IMR-90 (cell line): ENCODE measurements around the gene CCDC12. TPM values are rescaled to one million over a fixed set of nuclear protein-coding genes. Genes with fewer than 3 reads are reported as not detected.

Experiments used
- ATAC-seq: fragments of 200-7000 bp; cut with Tn5 transposase; 2 replicates; pipeline ENCODE4 v1.9.1; 2020; ENCODE audit warnings: low read depth, mild to moderate bottlenecking, moderate library complexity
- BruUV-seq: library from RNA; stranded (reverse); fragments of 400-500 nt; replicated peaks from 2 replicates; lab custom pipeline; 2021; lab: Mats Ljungman, UMichigan
- CTCF ChIA-PET: fragments of 300-600 bp; formaldehyde crosslinking; extraction: SDS; loops from one replicate; lab custom pipeline; 2021; ENCODE audit warnings: antibody characterized with exemption; lab: Yijun Ruan, JAX
- POLR2A ChIA-PET: fragments of 300-600 bp; sonication (Branson Sonifier 250); formaldehyde crosslinking; loops from one replicate; lab custom pipeline; 2022; ENCODE audit warnings: antibody characterized with exemption; ENCODE audit not compliant: unreplicated experiment; lab: Charles Lee
- DNase-seq: peaks from one replicate; pipeline ENCODE4 v3.0.0; 2013
- H2AFZ ChIP-seq: replicated peaks from 2 replicates; pipeline ENCODE3; 2013; ENCODE audit warnings: low read length, mild to moderate bottlenecking; ENCODE audit not compliant: poor library complexity
- H2AK5ac ChIP-seq: 2 replicates; pipeline ENCODE4 v1.6.1; 2013; ENCODE audit warnings: low read depth, low read length, inconsistent platforms
- H2AK9ac ChIP-seq: replicated peaks from 2 replicates; pipeline ENCODE3; 2013; ENCODE audit warnings: mild to moderate bottlenecking, low read depth, low read length, moderate library complexity; ENCODE audit not compliant: poor library complexity
- H2BK120ac ChIP-seq: 2 replicates; pipeline ENCODE4 v1.6.1; 2013; ENCODE audit warnings: low read depth, low read length, inconsistent platforms
- H2BK15ac ChIP-seq: 3 replicates; pipeline ENCODE4 v1.6.1; 2013; ENCODE audit warnings: low read depth, low read length, inconsistent platforms
- H2BK20ac ChIP-seq: 2 replicates; pipeline ENCODE4 v1.6.1; 2013; ENCODE audit warnings: low read depth, mild to moderate bottlenecking, inconsistent platforms, low read length, moderate library complexity
- H2BK5ac ChIP-seq: 2 replicates; pipeline ENCODE4 v1.6.1; 2013; ENCODE audit warnings: mild to moderate bottlenecking, low read depth, low read length, inconsistent platforms; ENCODE audit not compliant: poor library complexity, severe bottlenecking
- H3K14ac ChIP-seq: replicated peaks from 2 replicates; pipeline ENCODE4 v1.6.1; 2013; ENCODE audit warnings: low read depth, low read length, inconsistent platforms
- H3K18ac ChIP-seq: 2 replicates; pipeline ENCODE4 v1.6.1; 2013; ENCODE audit warnings: low read depth, low read length, control low read depth
- H3K23ac ChIP-seq: 2 replicates; pipeline ENCODE4 v1.6.1; 2013; ENCODE audit warnings: low read depth, low read length, inconsistent platforms
- H3K27ac ChIP-seq: 2 replicates; pipeline ENCODE4 v1.5.1; 2013; ENCODE audit warnings: mild to moderate bottlenecking, control low read depth, low read length; ENCODE audit not compliant: insufficient read depth
- H3K27me3 ChIP-seq: 2 replicates; pipeline ENCODE4 v1.6.1; 2013; ENCODE audit warnings: low read length; ENCODE audit not compliant: control insufficient read depth, insufficient read depth
- H3K36me3 ChIP-seq: 2 replicates; pipeline ENCODE4 v1.6.1; 2013; ENCODE audit warnings: low read length, mixed read lengths; ENCODE audit not compliant: control insufficient read depth, insufficient read depth
- H3K4ac ChIP-seq: 2 replicates; pipeline ENCODE4 v1.6.1; 2013; ENCODE audit warnings: low read depth, low read length, inconsistent platforms
- H3K4me1 ChIP-seq: 2 replicates; pipeline ENCODE4 v1.6.1; 2013; ENCODE audit warnings: low read length, mixed read lengths; ENCODE audit not compliant: control insufficient read depth, insufficient read depth
- H3K4me2 ChIP-seq: 2 replicates; pipeline ENCODE4 v1.6.1; 2013; ENCODE audit warnings: low read depth, mild to moderate bottlenecking, control low read depth, low read length, moderate library complexity
- H3K4me3 ChIP-seq: 2 replicates; pipeline ENCODE4 v1.5.1; 2013; ENCODE audit warnings: low read depth, mild to moderate bottlenecking, control low read depth, low read length, moderate library complexity; ENCODE audit not compliant: insufficient read depth
- H3K56ac ChIP-seq: 2 replicates; pipeline ENCODE4 v1.6.1; 2013; ENCODE audit warnings: low read length, inconsistent platforms; ENCODE audit not compliant: insufficient read depth; ENCODE audit errors: extremely low read depth
- H3K79me1 ChIP-seq, 2 experiments: 2 replicates each; pipeline ENCODE4 v1.6.1; 2013; ENCODE audit warnings: low read length in 2 of 2, inconsistent platforms in 1 of 2, low read depth in 1 of 2
- H3K9ac ChIP-seq: 2 replicates; pipeline ENCODE4 v1.6.1; 2013; ENCODE audit warnings: low read depth, low read length, control low read depth
- H3K9me1 ChIP-seq: 2 replicates; pipeline ENCODE4 v1.6.1; 2013; ENCODE audit warnings: low read length, inconsistent platforms; ENCODE audit not compliant: insufficient read depth
- H3K9me3 ChIP-seq: 2 replicates; pipeline ENCODE4 v1.6.1; 2013; ENCODE audit warnings: low read length; ENCODE audit not compliant: control insufficient read depth, insufficient read depth
- H4K20me1 ChIP-seq: 2 replicates; pipeline ENCODE4 v1.6.1; 2013; ENCODE audit warnings: low read length, inconsistent platforms; ENCODE audit not compliant: insufficient read depth
- H4K5ac ChIP-seq: 2 replicates; pipeline ENCODE4 v1.6.1; 2013; ENCODE audit warnings: mild to moderate bottlenecking, low read depth, low read length, control low read depth
- H4K8ac ChIP-seq, 2 experiments: 2 replicates each; pipeline ENCODE4 v1.6.1; 2013; ENCODE audit warnings: low read depth in 2 of 2, low read length in 2 of 2, control low read depth in 1 of 2, inconsistent platforms in 1 of 2
- H4K91ac ChIP-seq: 2 replicates; pipeline ENCODE4 v1.6.1; 2013; ENCODE audit warnings: low read depth, low read length, inconsistent platforms; ENCODE audit not compliant: insufficient read depth
- BHLHE40 ChIP-seq: fragments of 150-350 bp; IDR thresholded peaks from 2 replicates; pipeline ENCODE4 v1.6.1; 2016; ENCODE audit warnings: mild to moderate bottlenecking, low read depth, low read length
- CEBPB ChIP-seq: IDR thresholded peaks from 2 replicates; pipeline ENCODE4 v1.6.1; 2012; ENCODE audit warnings: low read depth, low read length, improper control_type of control experiment
- CHD1 ChIP-seq: IDR thresholded peaks from 2 replicates; pipeline ENCODE4 v1.6.1; 2012; ENCODE audit warnings: low read depth, low read length, improper control_type of control experiment
- CTCF ChIP-seq: conservative IDR thresholded peaks from 2 replicates; pipeline ENCODE4 v1.5.1; 2012; ENCODE audit warnings: mild to moderate bottlenecking, low read depth, low read length, improper control_type of control experiment
- FOS ChIP-seq: fragments of 150-350 bp; IDR thresholded peaks from 2 replicates; pipeline ENCODE4 v1.6.1; 2016; ENCODE audit warnings: low read depth, low read length
- MAFK ChIP-seq: IDR thresholded peaks from 2 replicates; pipeline ENCODE4 v1.6.1; 2012; ENCODE audit warnings: low read depth, low read length, improper control_type of control experiment
- MAZ ChIP-seq: IDR thresholded peaks from 2 replicates; pipeline ENCODE4 v1.6.1; 2012; ENCODE audit warnings: low read depth, mild to moderate bottlenecking, low read length, improper control_type of control experiment, moderate library complexity, borderline replicate concordance
- MXI1 ChIP-seq: IDR thresholded peaks from 2 replicates; pipeline ENCODE4 v1.6.1; 2012; ENCODE audit warnings: low read depth, mild to moderate bottlenecking, low read length, moderate library complexity, borderline replicate concordance
- NFE2L2 ChIP-seq: fragments of 150-350 bp; IDR thresholded peaks from 2 replicates; pipeline ENCODE4 v1.6.1; 2016; ENCODE audit warnings: low read depth, mild to moderate bottlenecking, low read length
- POLR2A ChIP-seq: IDR thresholded peaks from 2 replicates; pipeline ENCODE4 v1.6.1; 2012; ENCODE audit warnings: mild to moderate bottlenecking, low read depth, low read length
- RAD21 ChIP-seq: IDR thresholded peaks from 2 replicates; pipeline ENCODE4 v1.6.1; 2012; ENCODE audit warnings: low read length, improper control_type of control experiment
- RCOR1 ChIP-seq: IDR thresholded peaks from 2 replicates; pipeline ENCODE4 v1.6.1; 2012; ENCODE audit warnings: mild to moderate bottlenecking, low read length, improper control_type of control experiment; ENCODE audit not compliant: insufficient replicate concordance
- RFX5 ChIP-seq: IDR thresholded peaks from 2 replicates; pipeline ENCODE4 v1.8.0; 2012; ENCODE audit warnings: low read depth, mild to moderate bottlenecking, low read length, moderate library complexity
- SMC3 ChIP-seq: fragments of 150-350 bp; IDR thresholded peaks from 2 replicates; pipeline ENCODE4 v1.6.1; 2016; ENCODE audit warnings: low read depth, mild to moderate bottlenecking, antibody characterized with exemption, low read length, moderate library complexity
- USF2 ChIP-seq: fragments of 150-350 bp; IDR thresholded peaks from 2 replicates; pipeline ENCODE4 v1.6.1; 2017; ENCODE audit warnings: mild to moderate bottlenecking, antibody characterized with exemption, low read length, low read depth
- WGBS, 2 experiments: methylation state at CpG; one replicate each; pipeline versions ENCODE4 v1.1.5 to v1.1.7; 2013; ENCODE audit warnings: missing lambda C conversion rate in 2 of 2; ENCODE audit not compliant: insufficient read length in 1 of 2; ENCODE audit errors: extremely low coverage in 2 of 2; 5-methylcytosine and 5-hydroxymethylcytosine counted together
- dilution Hi-C: fragments of 300-500 bp; cut with HindIII; formaldehyde crosslinking; loops from one replicate; pipeline ENCODE4 v1.14.3; 2018; ENCODE audit warnings: low sequenced_read_pairs; ENCODE audit not compliant: unreplicated experiment
- in situ Hi-C: fragments of 300-500 bp; cut with MboI; formaldehyde crosslinking; loops from 3 replicates; pipeline ENCODE4 v1.14.3; 2019; ENCODE audit warnings: low sequenced_read_pairs, inconsistent platforms, mixed read lengths
- intact Hi-C: fragments of 100-400 bp; cut with micrococcal nuclease; formaldehyde crosslinking; loops from 2 replicates; pipeline ENCODE4 v1.10.0; 2022
- polyA plus RNA-seq, 3 experiments: library from polyadenylated mRNA; depleted of rRNA; stranded (reverse); fragments of >200 nt; gene quantifications; 2 replicates each; pipeline ENCODE4 v1.2.3, GENCODE V29; 2012; ENCODE audit warnings: low replicate concordance in 1 of 3
- total RNA-seq: library from RNA; depleted of rRNA; stranded (reverse); fragments of >200 nt; gene quantifications from 2 replicates; pipeline ENCODE4 v1.2.3, GENCODE V29; 2012
- TF ChIP-seq, protein P1 (sequence below): fragments of 150-350 bp; IDR thresholded peaks from 2 replicates; pipeline ENCODE4 v1.6.1; 2016; ENCODE audit warnings: low read depth, mild to moderate bottlenecking, low read length, moderate library complexity, borderline replicate concordance

The CCDC12 gene
- total and polyA plus RNA-seq, 2 of the 4 experiments (the other 2 are of a cell fraction), result 15.2 to 35.1 TPM

DNA sequence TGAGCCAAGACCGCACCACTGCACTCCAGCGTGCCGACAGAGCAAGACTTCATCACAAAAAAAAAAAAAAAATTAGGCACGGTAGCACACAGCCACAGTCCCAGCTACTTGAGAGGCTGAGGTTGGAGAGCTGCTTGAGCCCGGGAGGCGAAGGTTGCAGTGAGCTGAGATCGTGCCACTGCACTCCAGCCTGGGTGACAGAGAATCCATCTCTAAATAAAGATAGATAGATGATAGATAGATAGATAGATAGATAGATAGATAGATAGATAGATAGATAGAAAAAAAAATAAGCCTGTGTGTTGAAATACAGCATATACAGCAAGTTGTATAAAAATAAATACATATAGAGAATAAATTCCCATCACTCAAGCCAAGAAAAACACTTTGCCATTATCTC, 61.7 kb downstream of the CCDC12 start:
- H2AK9ac ChIP-seq, result no peak overlapping the region
- peaks cover 12% of the 10 kb centered on the region for H3K9me1 ChIP-seq
- H4K8ac ChIP-seq, result no peak overlapping the region
- H3K4ac ChIP-seq, result no peak overlapping the region
- H3K9me3 ChIP-seq, result peaks cover 13% of the 10 kb centered on the region
- H2BK120ac ChIP-seq, result no peak overlapping the region
- H2BK15ac ChIP-seq, result no peak overlapping the region
- no peak overlapping the region for H4K91ac ChIP-seq
- ATAC-seq, result no peak
- ChIA-PET POLR2A (no interaction called here), CTCF (no interaction called here)
- H2BK5ac ChIP-seq, result no peak overlapping the region
- H4K5ac ChIP-seq, result no peak overlapping the region
- WGBS, 2 experiments, result no CpG with 5 or more reads among the region's 7 CpGs
- H4K20me1 ChIP-seq, result no peaks in the 10 kb centered on the region
- TF ChIP-seq MAZ (no peak), SMC3 (no peak), CTCF (no peak), MXI1 (no peak), BHLHE40 (no peak), MAFK (no peak), NFE2L2 (no peak), CEBPB (no peak), CHD1 (no peak), FOS (no peak), RCOR1 (no peak), USF2 (no peak), POLR2A (no peak), RAD21 (no peak), RFX5 (no peak)
- TF ChIP-seq, protein P1, sequence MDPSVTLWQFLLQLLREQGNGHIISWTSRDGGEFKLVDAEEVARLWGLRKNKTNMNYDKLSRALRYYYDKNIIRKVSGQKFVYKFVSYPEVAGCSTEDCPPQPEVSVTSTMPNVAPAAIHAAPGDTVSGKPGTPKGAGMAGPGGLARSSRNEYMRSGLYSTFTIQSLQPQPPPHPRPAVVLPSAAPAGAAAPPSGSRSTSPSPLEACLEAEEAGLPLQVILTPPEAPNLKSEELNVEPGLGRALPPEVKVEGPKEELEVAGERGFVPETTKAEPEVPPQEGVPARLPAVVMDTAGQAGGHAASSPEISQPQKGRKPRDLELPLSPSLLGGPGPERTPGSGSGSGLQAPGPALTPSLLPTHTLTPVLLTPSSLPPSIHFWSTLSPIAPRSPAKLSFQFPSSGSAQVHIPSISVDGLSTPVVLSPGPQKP, result no peak
- in situ Hi-C loops (loop anchor here (10.0 kb wide), 1 partner anchor 410 kb away; no protein-coding TSS in a partner anchor), intact Hi-C loops (no loop called here), dilution Hi-C loops (no loop called here)
- H3K27ac ChIP-seq, result no peak overlapping the region
- H3K36me3 ChIP-seq, result peaks cover 20% of the 10 kb centered on the region
- H3K56ac ChIP-seq, result no peak overlapping the region
- DNase-seq, result no peak
- no peak overlapping the region for H3K9ac ChIP-seq
- no peak overlapping the region for H3K18ac ChIP-seq
- no peak overlapping the region for H2BK20ac ChIP-seq
- no peaks in the 10 kb centered on the region for H3K27me3 ChIP-seq
- H2AFZ ChIP-seq, result no peak overlapping the region
- H2AK5ac ChIP-seq, result no peak overlapping the region
- H3K79me1 ChIP-seq, result peaks cover 0 to 5% of the 10 kb centered on the region in 2 experiments; a peak in 1 of 4 replicates
- H3K14ac ChIP-seq, result no peak overlapping the region
- no peak overlapping the region for H3K4me3 ChIP-seq
- H3K4me1 ChIP-seq, result peaks cover 7% of the 10 kb centered on the region; the same call in 1 of the 2 replicates
- no peak overlapping the region for H3K23ac ChIP-seq
- BruUV-seq, result no TSS peak
- H3K4me2 ChIP-seq, result no peak overlapping the region
